BJ (cell line): Measurements from ENCODE around the gene LRRC9. TPM values are rescaled to one million over a fixed set of nuclear protein-coding genes. Genes with fewer than 3 reads are reported as not detected.

Experiments
- CTCF ChIA-PET: fragments of 350-600 bp; formaldehyde crosslinking; extraction: SDS; loops from one replicate; lab custom pipeline; 2021; ENCODE audit warnings: antibody characterized with exemption, inconsistent platforms; lab: Yijun Ruan, JAX
- POLR2A ChIA-PET: fragments of 300-600 bp; sonication (Branson Sonifier 250); formaldehyde crosslinking; extraction: SDS; loops from one replicate; lab custom pipeline; 2021; ENCODE audit warnings: antibody characterized with exemption; lab: Charles Lee
- DNase-seq: peaks from one replicate; pipeline ENCODE4 v3.0.0-alpha.2; 2011; ENCODE audit warnings: low read depth
- H3K27me3 ChIP-seq: 2 replicates; pipeline ENCODE4 v1.6.0; 2011; ENCODE audit warnings: low read length; ENCODE audit not compliant: control insufficient read depth, insufficient read depth
- H3K36me3 ChIP-seq: 2 replicates; pipeline ENCODE4 v1.5.1; 2011; ENCODE audit warnings: low read length; ENCODE audit not compliant: control insufficient read depth, insufficient read depth
- H3K4me3 ChIP-seq: 2 replicates; pipeline ENCODE4 v1.5.1; 2011; ENCODE audit warnings: low read depth, mild to moderate bottlenecking, control low read depth, low read length
- polyA plus RNA-seq: library from polyadenylated mRNA; depleted of rRNA; stranded (reverse); fragments of >200 nt; gene quantifications from 2 replicates; pipeline ENCODE4 v1.2.3, GENCODE V29; 2011
- TF ChIP-seq, protein P1 (sequence below): IDR thresholded peaks from 2 replicates; pipeline ENCODE4 v1.5.1; 2011; ENCODE audit warnings: low read depth, mild to moderate bottlenecking, control low read depth, inconsistent platforms, low read length, moderate library complexity; ENCODE audit not compliant: insufficient read depth

Gene LRRC9
- polyA plus RNA-seq, 1 experiment = not detected

GRCh38 chr14:59890676-59891075 lies 29.3 kb upstream of the LRRC9 start:
- Histone ChIP-seq H3K36me3 (no peaks in the 10 kb centered on the region), H3K27me3 (no peaks in the 10 kb centered on the region), H3K4me3 (no peak overlapping the region)
- POLR2A ChIA-PET = no interaction called here
- TF ChIP-seq, protein P1, sequence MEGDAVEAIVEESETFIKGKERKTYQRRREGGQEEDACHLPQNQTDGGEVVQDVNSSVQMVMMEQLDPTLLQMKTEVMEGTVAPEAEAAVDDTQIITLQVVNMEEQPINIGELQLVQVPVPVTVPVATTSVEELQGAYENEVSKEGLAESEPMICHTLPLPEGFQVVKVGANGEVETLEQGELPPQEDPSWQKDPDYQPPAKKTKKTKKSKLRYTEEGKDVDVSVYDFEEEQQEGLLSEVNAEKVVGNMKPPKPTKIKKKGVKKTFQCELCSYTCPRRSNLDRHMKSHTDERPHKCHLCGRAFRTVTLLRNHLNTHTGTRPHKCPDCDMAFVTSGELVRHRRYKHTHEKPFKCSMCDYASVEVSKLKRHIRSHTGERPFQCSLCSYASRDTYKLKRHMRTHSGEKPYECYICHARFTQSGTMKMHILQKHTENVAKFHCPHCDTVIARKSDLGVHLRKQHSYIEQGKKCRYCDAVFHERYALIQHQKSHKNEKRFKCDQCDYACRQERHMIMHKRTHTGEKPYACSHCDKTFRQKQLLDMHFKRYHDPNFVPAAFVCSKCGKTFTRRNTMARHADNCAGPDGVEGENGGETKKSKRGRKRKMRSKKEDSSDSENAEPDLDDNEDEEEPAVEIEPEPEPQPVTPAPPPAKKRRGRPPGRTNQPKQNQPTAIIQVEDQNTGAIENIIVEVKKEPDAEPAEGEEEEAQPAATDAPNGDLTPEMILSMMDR = no peak
- DNase-seq = no peak
- CTCF ChIA-PET = interaction anchor here (1.5 kb wide), 1 partner anchor 74 kb away, joined by 6 read pairs; no protein-coding TSS in a partner anchor

- no peaks in the 10 kb centered on the region for H3K27me3 ChIP-seq
- DNase-seq = no peak
- ChIA-PET CTCF (interaction anchor here (1.8 kb wide), 1 partner anchor 383 kb away, joined by 4 read pairs; no protein-coding TSS in a partner anchor), POLR2A (no interaction called here)
- H3K36me3 ChIP-seq = no peaks in the 10 kb centered on the region
- no peak overlapping the region for H3K4me3 ChIP-seq
- TF ChIP-seq, protein P1 = no peak
Measured at GRCh38 chr14:59895721-59896120, 24.2 kb upstream of the LRRC9 start.

DNA sequence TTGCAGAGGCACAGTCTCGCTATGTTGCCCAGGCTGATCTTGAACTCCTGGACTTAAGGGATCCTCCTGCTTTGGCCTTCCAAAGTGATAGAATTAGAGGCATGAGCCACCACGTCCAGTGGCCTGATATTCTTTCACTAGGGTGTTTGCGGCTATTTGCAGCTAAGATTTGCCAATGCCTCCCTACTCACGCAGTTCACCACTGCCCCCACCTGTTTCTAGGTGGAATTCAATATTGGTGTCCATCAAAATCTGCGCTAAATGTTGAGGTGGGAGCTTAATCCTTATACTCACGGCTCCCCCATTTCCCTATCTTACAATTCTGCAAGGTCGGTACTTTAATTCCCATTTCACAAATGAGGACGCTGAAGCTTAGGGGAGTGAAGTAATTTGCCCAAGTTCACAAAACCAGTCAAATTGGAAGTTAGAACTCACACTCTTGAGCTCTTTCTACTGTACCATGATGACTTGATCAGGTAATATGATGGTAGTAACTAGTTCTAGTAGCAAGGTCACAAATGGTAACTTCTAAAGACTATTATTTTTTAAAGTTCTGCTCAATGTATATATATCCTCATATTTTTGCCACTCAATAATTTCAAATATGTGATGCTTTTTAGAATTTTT lies 22.1 kb upstream of the LRRC9 start:
- H3K36me3 ChIP-seq = no peaks in the 10 kb centered on the region
- H3K4me3 ChIP-seq = no peak overlapping the region
- ChIA-PET CTCF (interaction anchor here (1.2 kb wide), 1 partner anchor 265 kb away, joined by 3 read pairs; no protein-coding TSS in a partner anchor), POLR2A (no interaction called here)
- H3K27me3 ChIP-seq = no peaks in the 10 kb centered on the region
- DNase-seq = no peak
- TF ChIP-seq, protein P1 = no peak

GRCh38 chr14:59900556-59900955 lies 19.4 kb upstream of the LRRC9 start:
- H3K4me3 ChIP-seq = no peak overlapping the region
- TF ChIP-seq, protein P1 = no peak
- no peak for DNase-seq
- ChIA-PET POLR2A (no interaction called here), CTCF (interaction anchor here (1.0 kb wide), 1 partner anchor 17 kb away, joined by 3 read pairs; no protein-coding TSS in a partner anchor)
- no peaks in the 10 kb centered on the region for H3K36me3 ChIP-seq
- no peaks in the 10 kb centered on the region for H3K27me3 ChIP-seq

DNA sequence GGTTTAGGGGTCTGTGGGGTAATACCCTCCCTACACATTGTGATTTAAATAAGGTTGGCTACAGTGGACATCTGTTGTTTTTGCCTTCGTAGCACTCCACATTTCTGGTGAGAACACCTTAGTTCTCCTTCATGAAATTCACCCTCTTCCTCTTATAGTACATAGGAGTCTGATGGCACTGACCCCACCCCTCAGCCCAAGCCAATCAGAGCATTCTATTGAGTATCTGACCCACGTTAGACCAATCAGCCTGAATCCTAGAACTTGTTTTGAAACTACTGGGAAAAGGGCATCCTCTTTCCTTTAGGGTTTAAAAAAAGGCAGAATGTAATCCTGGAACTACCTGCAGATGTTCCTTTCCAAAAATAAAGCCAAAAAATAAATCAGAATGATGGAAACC lies 15.8 kb upstream of the LRRC9 start:
- CTCF ChIA-PET = no interaction called here
- DNase-seq = no peak
- POLR2A ChIA-PET = no interaction called here
- TF ChIP-seq, protein P1 = no peak
- H3K4me3 ChIP-seq = no peak overlapping the region
- H3K36me3 ChIP-seq = no peaks in the 10 kb centered on the region
- no peaks in the 10 kb centered on the region for H3K27me3 ChIP-seq
